ENCODE measurements around the gene PPFIBP1. TPM values are rescaled to one million over a fixed set of nuclear protein-coding genes. Genes with fewer than 3 reads are reported as not detected.

Gene PPFIBP1
- 158 and 177 TPM in 2 replicates for total RNA-seq (2014; rRNA removed; shearing (Covaris generic))

GRCh38 chr12:27523642-27524493 lies at the start of gene PPFIBP1:
TSS of gene PPFIBP1 (plus strand) at chr12:27524206. CDS start at chr12:27633397, 109,191 bp downstream.

DNA sequence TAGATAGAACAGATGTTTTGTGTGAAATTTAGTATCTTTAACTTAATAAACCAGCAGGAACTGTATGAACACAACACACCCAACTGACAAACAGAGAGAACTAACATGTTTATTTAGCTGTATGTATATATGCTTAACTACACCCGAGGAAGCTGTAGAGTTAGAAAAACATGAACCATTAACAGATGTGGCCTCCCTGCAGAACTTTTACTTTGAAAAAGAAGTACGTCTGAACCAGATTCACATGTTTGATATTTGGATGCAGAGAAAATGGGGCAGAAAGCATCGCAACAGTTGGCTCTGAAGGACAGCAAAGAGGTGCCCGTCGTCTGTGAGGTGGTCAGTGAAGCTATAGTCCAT lies 172.3 kb downstream of the PPFIBP1 start, which contains the start of gene REP15:
Gene REP15, plus strand, starts transcription at position 155 of the 360 bp plus-strand sequence. Its CDS starts 116 bp downstream, at position 271.

GRCh38 chr12:27710592-27711316 lies 186.7 kb downstream of the PPFIBP1 start, which contains the start of gene MRPS35:
TSS of gene MRPS35 (plus strand) at chr12:27710832. CDS start at chr12:27710844, 12 bp downstream.

Other genes with a start within 250 kb of the PPFIBP1 start
- 9.0 and 15.7 TPM in 2 replicates for gene BMAL2, start 191.4 kb upstream of the PPFIBP1 start, total RNA-seq (2014; rRNA removed; shearing (Covaris generic))
- 0.45 TPM in 1 of 2 replicates, not detected in the other for gene SMCO2, start 77.5 kb upstream of the PPFIBP1 start, total RNA-seq (2014; rRNA removed; shearing (Covaris generic))
- 1.8 and 2.4 TPM in 2 replicates for gene REP15, start 172.2 kb downstream of the PPFIBP1 start, total RNA-seq (2014; rRNA removed; shearing (Covaris generic))
- 59.2 and 67.4 TPM in 2 replicates for gene MRPS35, start 186.6 kb downstream of the PPFIBP1 start, total RNA-seq (2014; rRNA removed; shearing (Covaris generic))

Data from A375 (cell line).